Sigmoid colon (tissue), 7 donors: Measurements from ENCODE around the gene LDB1. TPM values are rescaled to one million over a fixed set of nuclear protein-coding genes. Genes with fewer than 3 reads are reported as not detected.

Experiments
- DNase-seq: peaks from one replicate; pipeline ENCODE4 v3.0.0-alpha.2; 2019
- H3K27ac ChIP-seq, 4 donors: fragments of 200-600 bp; sonication (generic); one replicate each; pipeline ENCODE4 v1.5.1; 2016 to 2019; ENCODE audit warnings: mild to moderate bottlenecking in 1 of 4
- H3K27me3 ChIP-seq, 3 donors: fragments of 200-600 bp; sonication (generic); one replicate each; pipeline ENCODE4 v1.5.1; 2019; ENCODE audit warnings: mild to moderate bottlenecking in 1 of 3
- H3K36me3 ChIP-seq, 4 donors: fragments of 200-600 bp; sonication (generic); one replicate each; pipeline ENCODE4 v1.5.1; 2016 to 2019
- H3K4me1 ChIP-seq, 4 donors: fragments of 200-600 bp; sonication (generic); one replicate each; pipeline ENCODE4 v1.5.1; 2017 to 2019
- H3K4me3 ChIP-seq, 4 donors: fragments of 200-600 bp; sonication (generic); one replicate each; pipeline ENCODE4 v1.5.1; 2017 to 2019; ENCODE audit warnings: mild to moderate bottlenecking in 2 of 4, moderate library complexity in 1 of 4
- H3K9me3 ChIP-seq, 4 donors: fragments of 200-600 bp in 3 of 4; sonication (generic) in 3 of 4; one replicate each; pipeline versions ENCODE4 v1.5.1 to v1.6.1; 2013 to 2019
- CTCF ChIP-seq, 4 experiments: fragments of 450-650 bp in 3 of 4; fragments of 200-600 bp in 1 of 4; IDR thresholded peaks; one replicate each; pipeline ENCODE4 v1.5.1; 2016 to 2019; ENCODE audit warnings: antibody characterized with exemption in 4 of 4, mild to moderate bottlenecking in 3 of 4, moderate library complexity in 2 of 4
- EP300 ChIP-seq, 4 donors: sonication (generic); formaldehyde crosslinking; IDR thresholded peaks; one replicate each; pipeline ENCODE4 v1.6.1; 2017; ENCODE audit warnings: antibody characterized with exemption in 4 of 4
- POLR2A ChIP-seq, 2 donors: fragments of 450-650 bp; IDR thresholded peaks; one replicate each; pipeline ENCODE4 v1.6.1; 2016; ENCODE audit warnings: antibody characterized with exemption in 2 of 2, mild to moderate bottlenecking in 2 of 2, moderate library complexity in 2 of 2
- POLR2AphosphoS5 ChIP-seq, 4 donors: sonication (generic); formaldehyde crosslinking; IDR thresholded peaks; one replicate each; pipeline ENCODE4 v1.6.1; 2017; ENCODE audit warnings: antibody characterized with exemption in 4 of 4
- WGBS, 2 donors: extraction: QIAGEN DNeasy Blood & Tissue Kit; methylation state at CpG; one replicate each; pipeline ENCODE4 v1.1.7; 2013; 5-methylcytosine and 5-hydroxymethylcytosine counted together
- intact Hi-C: fragments of 100-400 bp; cut with DNase I; formaldehyde crosslinking; loops from one replicate; pipeline ENCODE4 v1.15.1; 2023
- polyA plus RNA-seq, 3 donors: library from polyadenylated mRNA; stranded (reverse); fragments of 200-250 nt; gene quantifications; one replicate each; pipeline ENCODE4 v1.2.3, GENCODE V29; 2013
- total RNA-seq, 4 donors: library from RNA; depleted of rRNA; stranded (reverse); fragments of >200 nt; gene quantifications; one replicate each; pipeline ENCODE4 v1.1.0, GENCODE V29; 2016
- donor health status: healthy with polysubstance abuse.
- donor health status: Bipolar disorder and iron deficiency.
- donor health status: healthy.

LDB1 gene
- total and polyA plus RNA-seq, 7 donors: 10.4 to 88.4 (median 62.1) TPM

DNA sequence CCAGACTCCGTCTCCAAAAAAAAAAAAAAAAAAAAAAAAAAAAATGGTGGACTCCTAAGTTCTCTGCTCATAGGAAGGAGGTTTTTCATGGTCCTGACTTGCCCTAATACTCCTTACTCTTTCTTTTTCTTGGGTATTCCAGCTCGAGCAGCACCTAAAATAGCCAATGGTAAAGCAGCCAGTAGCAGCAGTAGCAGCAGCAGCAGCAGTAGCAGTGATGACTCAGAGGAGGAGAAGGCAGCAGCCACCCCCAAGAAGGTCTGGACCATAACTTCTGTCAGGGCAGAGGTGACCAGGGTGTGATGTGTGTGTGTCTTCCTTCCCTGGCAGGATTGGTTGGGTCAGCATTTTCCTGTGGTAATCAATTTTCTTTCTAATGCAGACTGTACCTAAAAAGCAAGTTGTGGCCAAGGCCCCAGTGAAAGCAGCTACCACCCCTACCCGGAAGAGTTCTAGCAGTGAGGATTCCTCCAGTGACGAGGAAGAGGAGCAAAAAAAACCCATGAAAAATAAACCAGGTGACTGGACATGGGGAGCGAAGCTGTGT is 39.0 kb upstream of the LDB1 start:
- Histone ChIP-seq H3K9me3 (no peaks in the 10 kb centered on the region), H3K27ac (no peak overlapping the region), H3K27me3 (no peaks in the 10 kb centered on the region), H3K4me1 (peaks cover 0 to 7% (median 3%) of the 10 kb centered on the region in 4 donors), H3K4me3 (no peak overlapping the region), H3K36me3 (peaks cover 49 to 89% (median 56%) of the 10 kb centered on the region in 4 donors)
- no peak for TF ChIP-seq EP300 (IDR thresholded peaks at IDR 0.05)
- TF ChIP-seq CTCF (IDR thresholded peaks at IDR 0.05): no peak
- no peak for TF ChIP-seq POLR2A (IDR thresholded peaks at IDR 0.05)
- TF ChIP-seq POLR2AphosphoS5 (IDR thresholded peaks at IDR 0.05): no peak
- no peak for DNase-seq
- 94 to 95% methylated on average over 5 of the region's 5 CpGs for WGBS, 2 donors
- intact Hi-C loops: no loop called here

DNA sequence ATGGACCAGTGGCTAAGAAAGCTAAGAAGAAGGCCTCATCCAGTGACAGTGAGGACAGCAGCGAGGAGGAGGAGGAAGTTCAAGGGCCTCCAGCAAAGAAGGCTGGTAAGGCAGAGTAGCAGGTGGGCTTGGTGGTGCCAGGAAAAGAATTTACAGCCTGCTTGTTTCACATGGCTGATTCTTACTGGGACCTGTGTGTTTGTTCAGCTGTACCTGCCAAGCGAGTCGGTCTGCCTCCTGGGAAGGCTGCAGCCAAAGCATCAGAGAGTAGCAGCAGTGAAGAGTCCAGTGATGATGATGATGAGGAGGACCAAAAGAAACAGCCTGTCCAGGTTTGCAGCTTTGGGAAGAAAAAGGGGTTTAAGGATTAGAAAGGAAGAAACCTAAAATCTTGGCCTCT is 37.1 kb upstream of the LDB1 start:
- Histone ChIP-seq H3K27ac (no peak overlapping the region), H3K9me3 (no peaks in the 10 kb centered on the region), H3K36me3 (peaks cover 45 to 70% (median 48%) of the 10 kb centered on the region in 4 donors), H3K4me1 (peaks cover 0 to 23% (median 16%) of the 10 kb centered on the region in 4 donors), H3K4me3 (no peak overlapping the region), H3K27me3 (no peaks in the 10 kb centered on the region)
- DNase-seq: no peak
- TF ChIP-seq CTCF (IDR thresholded peaks at IDR 0.05) (no peak), POLR2A (IDR thresholded peaks at IDR 0.05) (no peak), POLR2AphosphoS5 (IDR thresholded peaks at IDR 0.05) (no peak), EP300 (IDR thresholded peaks at IDR 0.05) (no peak)
- 58 to 85% methylated on average over 3 of the region's 3 CpGs for WGBS, 2 donors
- intact Hi-C loops: no loop called here

GRCh38 chr10:102154466-102155116 is 34.4 kb upstream of the LDB1 start:
- intact Hi-C loops: loop anchor here (5.0 kb wide), 1 partner anchor 348 kb away; the partner anchor contains the start of genes ACTR1A and SUFU
- DNase-seq: no peak
- H3K36me3 ChIP-seq: peaks cover 18 to 57% (median 25%) of the 10 kb centered on the region in 4 donors

GRCh38 chr10:102153093-102153620 is 33.0 kb upstream of the LDB1 start:
- no peak for DNase-seq

More at GRCh38 chr10:102154466-102155116, 34.4 kb upstream of the LDB1 start:
- H3K4me3 ChIP-seq: no peak overlapping the region
- no peak overlapping the region for H3K27ac ChIP-seq
- no peaks in the 10 kb centered on the region for H3K9me3 ChIP-seq
- peaks cover 0 to 29% (median 23%) of the 10 kb centered on the region in 4 donors for H3K4me1 ChIP-seq
- no peak for TF ChIP-seq POLR2A (IDR thresholded peaks at IDR 0.05)
- TF ChIP-seq CTCF (IDR thresholded peaks at IDR 0.05): no peak
- TF ChIP-seq POLR2AphosphoS5 (IDR thresholded peaks at IDR 0.05): no peak
- TF ChIP-seq EP300 (IDR thresholded peaks at IDR 0.05): no peak
- no peaks in the 10 kb centered on the region for H3K27me3 ChIP-seq
- 93 to 94% methylated on average over 11 of the region's 11 CpGs for WGBS, 2 donors

More at GRCh38 chr10:102153093-102153620, 33.0 kb upstream of the LDB1 start:
- WGBS, 2 donors: 25 to 31% methylated on average over 5 of the region's 5 CpGs
- intact Hi-C loops: loop anchor here (5.0 kb wide), 1 partner anchor 349 kb away; the partner anchor contains the start of genes ACTR1A and SUFU
- H3K27ac ChIP-seq: peak overlapping the region; percentile 86 to 92 (median 90)
- no peaks in the 10 kb centered on the region for H3K27me3 ChIP-seq
- peaks cover 0 to 29% (median 23%) of the 10 kb centered on the region in 4 donors for H3K4me1 ChIP-seq
- peaks cover 10 to 57% (median 26%) of the 10 kb centered on the region in 4 donors for H3K36me3 ChIP-seq
- H3K9me3 ChIP-seq: no peaks in the 10 kb centered on the region
- H3K4me3 ChIP-seq: peak overlapping the region; percentile 64 to 81 (median 77)
- TF ChIP-seq CTCF (IDR thresholded peaks at IDR 0.05): no peak
- TF ChIP-seq EP300 (IDR thresholded peaks at IDR 0.05): no peak
- TF ChIP-seq POLR2A (IDR thresholded peaks at IDR 0.05): no peak
- no peak for TF ChIP-seq POLR2AphosphoS5 (IDR thresholded peaks at IDR 0.05)
